UCSD-AML1 (cell line): ENCODE data around the gene NFASC.

Source experiments
- DNase-seq: peaks from one replicate; lab custom pipeline; 2025; ENCODE audit not compliant: unreplicated experiment; lab: John Stamatoyannopoulos, UW

The NFASC gene

DNA sequence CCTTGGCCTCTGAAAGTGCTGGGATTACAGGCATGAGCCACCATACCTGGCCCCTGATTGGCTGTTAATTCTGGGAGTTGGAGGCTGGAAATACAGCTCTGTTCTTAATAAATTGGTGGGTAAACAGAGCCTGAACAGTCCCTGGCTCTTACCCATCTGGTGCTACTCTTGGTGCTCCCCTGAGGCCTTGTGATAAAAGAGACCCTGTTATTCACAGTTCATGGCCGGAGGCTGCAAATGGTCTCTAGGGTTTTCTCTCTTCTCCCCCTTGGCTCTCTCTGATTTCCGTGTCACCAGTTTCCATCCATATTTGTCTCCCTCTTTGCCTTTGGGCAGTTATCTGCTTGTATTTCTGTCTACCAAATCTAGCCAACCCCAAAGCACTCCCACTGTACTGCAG, 17.2 kb downstream of the NFASC start:
- DNase-seq, result no peak

- DNase-seq, result no peak
Measured at GRCh38 chr1:204888294-204888693, 17.6 kb downstream of the NFASC start.

GRCh38 chr1:204889681-204890383, 19.2 kb downstream of the NFASC start:
- DNase-seq, result no peak

DNA sequence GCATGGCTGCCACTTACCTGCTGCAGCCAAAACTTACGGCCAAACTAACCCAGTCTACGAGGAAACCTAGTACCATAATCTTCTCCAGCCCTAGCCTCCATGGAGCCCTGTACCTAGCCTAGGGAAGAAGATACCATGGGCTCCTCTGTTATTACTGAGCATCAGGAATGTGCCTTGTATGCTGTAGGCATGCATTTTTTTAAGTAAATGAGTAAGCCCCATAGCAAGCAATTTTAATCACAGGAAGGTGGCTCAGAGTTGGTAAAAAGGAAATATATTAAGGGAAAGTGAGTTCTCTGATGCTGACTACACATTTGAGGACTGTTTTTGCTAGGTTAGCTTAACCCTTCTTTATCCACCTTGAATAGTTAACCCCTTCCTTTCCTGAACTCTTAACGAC, 21.2 kb downstream of the NFASC start:
- no peak for DNase-seq

GRCh38 chr1:204894031-204894430, 23.4 kb downstream of the NFASC start:
- no peak for DNase-seq

DNA sequence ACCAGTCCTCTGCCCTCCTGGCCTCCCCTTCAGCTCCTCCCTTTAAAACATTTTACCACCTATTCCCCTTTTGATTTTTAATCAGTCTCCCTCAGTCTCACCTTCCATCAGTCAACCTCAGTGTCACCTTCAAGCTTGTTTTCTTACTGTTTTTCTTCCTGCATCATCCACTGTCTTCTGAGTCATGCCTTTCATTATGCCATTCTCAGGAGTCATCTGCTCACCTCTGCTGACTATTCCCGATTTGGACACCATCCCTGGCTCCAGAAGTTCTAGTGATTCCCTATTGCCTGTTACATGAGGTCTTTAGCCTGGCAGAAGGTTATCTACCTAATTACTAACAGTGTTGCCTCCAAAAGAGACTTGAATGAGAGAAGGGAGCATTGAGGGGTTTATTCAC, 23.9 kb downstream of the NFASC start:
- DNase-seq, result no peak

- no peak for DNase-seq
Measured at GRCh38 chr1:204896023-204896422, 25.4 kb downstream of the NFASC start.

DNA sequence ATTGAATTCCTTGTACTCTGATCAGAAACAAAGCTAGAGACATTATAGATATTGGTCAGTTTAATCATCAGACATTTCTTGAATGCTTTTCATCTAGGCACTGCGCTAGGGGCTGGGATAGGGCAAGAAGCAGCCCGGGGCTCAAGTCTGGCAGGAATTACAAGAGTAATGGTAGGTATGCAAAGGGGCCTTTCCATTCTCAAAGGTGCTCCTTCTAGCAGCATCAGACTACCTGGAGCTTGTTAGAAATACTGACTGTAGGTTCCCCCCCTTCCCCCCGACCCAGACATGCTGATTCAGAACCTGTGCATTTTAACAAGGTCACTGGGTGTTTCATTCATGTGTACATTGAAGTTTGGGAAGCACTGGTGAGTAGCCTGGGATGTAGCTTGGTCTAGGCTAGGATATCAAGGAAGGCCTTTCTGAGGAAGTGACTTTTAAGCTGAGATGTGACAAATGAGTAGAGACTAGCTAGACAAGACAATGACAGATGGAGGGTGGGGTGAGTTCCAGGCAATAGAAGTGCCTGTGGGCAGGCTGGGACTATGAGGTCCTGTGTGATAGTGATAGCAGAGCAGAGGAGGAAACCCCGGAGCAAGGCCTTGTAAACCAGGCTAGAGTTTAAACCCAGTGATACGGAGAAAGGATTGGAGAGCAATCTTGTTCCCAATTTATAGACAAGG, 26.3 kb downstream of the NFASC start:
- DNase-seq, result no peak

GRCh38 chr1:204900721-204901120, 30.1 kb downstream of the NFASC start:
- no peak for DNase-seq

DNA sequence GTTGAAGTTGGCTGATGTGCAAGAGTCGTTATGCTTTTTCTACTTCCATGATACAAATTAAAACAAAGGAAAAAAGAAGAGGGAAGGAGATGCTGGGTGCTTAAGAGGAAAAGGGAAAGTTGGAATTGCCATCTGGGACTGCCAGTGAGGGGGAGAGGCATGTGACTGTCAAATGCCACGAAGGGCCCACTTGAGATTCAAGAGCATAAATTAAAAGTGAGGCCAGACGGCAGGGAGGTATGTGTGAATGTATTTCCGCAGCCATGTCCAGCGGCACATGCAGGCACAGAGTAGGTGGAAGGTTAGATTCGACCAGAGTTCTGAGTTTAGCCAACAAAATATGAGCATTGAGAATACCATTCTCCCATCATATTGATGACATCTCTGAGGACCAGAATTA, 32.0 kb downstream of the NFASC start:
- no peak for DNase-seq

DNA sequence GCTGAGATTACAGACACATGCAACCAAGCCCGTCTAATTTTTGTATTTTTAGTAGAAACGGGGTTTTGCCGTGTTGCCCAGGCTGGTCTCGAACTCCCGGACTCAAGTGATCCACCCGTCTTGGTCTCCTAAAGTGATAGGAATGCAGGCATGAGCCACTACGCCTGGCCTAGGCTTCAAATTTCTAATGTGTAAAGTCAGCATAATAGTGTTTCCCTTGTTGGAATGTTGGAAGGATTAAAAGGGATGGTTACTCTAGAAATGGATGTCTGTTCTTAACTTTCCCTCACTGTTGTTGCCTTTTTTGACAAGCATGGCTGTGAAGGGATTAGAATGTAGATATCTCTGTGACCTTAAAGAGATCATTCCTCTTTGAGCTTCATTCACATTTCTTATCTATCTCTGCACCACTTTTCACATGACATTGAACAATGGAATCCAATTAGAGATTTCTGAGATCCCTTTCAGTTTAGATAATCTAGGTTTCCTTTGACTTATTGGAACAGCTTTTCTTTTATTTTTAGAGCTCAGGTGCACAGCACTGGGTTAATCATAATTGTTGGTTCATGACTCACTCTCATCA, 33.7 kb downstream of the NFASC start:
- no peak for DNase-seq

DNA sequence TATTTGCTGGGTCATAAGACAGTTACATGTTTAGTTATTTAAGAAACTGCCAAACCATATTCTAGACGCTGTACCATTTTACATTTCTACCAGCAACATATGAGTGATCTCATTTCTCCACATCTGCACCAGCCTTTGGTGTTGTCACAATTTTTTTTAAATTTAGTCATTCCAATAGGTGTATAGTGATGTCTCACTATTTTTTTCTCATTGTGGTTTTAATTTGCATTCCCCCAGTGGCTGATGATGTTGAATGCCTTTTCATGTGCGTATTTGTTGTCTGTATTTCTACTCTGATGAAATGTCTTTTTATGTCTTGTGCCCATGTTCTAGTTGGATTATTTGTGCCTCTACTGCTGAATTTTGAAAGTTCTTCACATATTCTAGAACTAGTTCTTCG, 38.4 kb downstream of the NFASC start:
- no peak for DNase-seq

- DNase-seq, result no peak
Measured at GRCh38 chr1:204915861-204916495, 45.3 kb downstream of the NFASC start.

- no peak for DNase-seq
Measured at GRCh38 chr1:204917802-204918201, 47.1 kb downstream of the NFASC start.

DNA sequence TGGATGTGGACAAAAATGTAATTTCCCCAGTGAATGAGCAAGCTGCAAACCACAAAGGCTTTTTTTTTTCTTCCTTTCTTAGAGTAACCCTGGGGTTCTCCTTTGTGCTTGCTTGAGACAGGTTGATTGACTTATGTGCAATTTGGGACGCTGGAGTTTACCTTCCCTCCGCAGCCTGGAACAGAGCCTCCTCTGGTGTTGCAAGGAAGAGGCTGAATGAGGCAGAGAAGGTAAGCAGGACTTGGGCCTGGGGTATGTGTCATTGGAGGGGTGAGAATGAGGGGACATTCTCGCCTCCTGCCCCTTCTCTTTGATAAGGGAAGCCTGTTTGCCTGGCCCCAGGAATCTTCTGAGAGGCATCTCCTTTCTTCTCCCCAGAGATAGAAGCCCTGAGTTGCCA, 49.8 kb downstream of the NFASC start:
- DNase-seq, result no peak

- no peak for DNase-seq
Measured at GRCh38 chr1:204920967-204921366, 50.3 kb downstream of the NFASC start.

- no peak for DNase-seq
Measured at GRCh38 chr1:204921855-204922516, 51.3 kb downstream of the NFASC start.

DNA sequence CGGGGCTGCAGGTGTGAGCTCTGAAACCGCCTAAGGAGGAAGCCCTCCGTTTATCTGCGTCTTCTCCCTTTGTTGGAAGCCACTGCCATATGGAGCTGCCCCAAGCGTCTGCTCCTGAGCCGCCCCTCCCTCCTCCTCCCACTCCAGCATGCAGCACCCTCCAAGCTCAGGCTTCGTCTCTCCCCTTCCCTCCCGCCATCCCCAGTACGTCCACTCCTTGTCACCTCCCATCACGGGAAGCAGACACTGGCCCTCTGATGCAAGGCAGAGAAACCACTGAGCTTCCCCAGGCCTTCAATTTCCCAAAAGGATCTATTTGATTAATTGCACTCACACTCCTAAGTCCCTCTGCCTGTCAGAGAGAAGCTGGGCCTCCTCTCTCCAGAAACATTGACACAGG, 52.5 kb downstream of the NFASC start:
- no peak for DNase-seq

DNA sequence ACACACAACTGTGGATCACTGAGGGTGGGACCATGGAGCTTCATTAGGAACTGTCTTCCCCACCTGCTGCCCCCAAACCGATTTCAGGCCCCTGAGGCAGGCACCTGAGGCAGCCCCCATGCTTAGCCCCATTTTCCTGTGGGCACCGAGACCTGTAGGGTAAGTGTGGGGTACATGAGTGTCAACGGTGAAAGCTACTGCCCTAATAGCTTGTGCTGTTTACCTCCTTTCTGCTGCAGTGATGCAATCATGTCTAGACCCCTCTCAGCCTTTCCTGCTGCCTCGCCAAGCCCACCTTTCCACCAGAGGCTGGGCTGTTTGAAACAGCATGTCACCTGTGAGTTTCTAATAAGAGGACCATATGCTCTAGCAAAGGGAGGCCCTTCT, 53.0 kb downstream of the NFASC start:
- no peak for DNase-seq

DNA sequence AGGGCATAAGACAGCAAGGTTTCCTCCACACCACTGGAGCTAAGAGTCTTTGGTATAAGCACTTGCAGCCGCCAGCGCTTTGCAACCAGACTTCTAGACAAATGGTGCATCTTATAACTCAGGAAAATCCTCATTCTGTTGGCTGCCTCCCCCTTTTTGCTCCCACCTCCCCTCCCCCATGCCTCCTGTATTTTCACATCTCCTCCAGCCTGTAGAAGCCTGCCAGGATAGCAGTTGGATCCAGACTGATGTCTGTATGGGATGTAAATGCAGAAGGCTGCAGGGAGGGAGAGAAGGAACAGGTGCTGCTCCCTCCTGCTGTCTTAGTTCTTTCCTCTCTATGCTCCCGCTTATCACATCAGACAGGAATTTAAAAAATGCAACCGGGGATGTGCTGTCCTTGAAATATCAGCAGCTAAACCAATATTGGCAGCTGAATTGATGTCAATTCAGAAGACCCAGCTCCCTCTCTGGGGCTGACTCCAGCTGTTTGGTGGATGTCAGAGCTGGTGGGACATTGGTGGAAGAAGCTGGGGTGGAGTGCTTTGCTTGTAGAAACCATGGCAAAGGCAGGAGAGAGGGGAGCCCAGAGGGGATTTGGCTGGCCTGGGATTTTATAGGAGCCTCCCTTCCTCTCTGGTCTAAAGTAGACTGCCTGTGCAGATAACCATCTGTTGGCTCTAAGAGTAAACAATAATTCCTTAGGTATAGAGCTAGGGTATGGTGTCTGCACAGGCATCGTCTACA, 53.5 kb downstream of the NFASC start:
- DNase-seq, result no peak

GRCh38 chr1:204925701-204926100, 55.0 kb downstream of the NFASC start:
- no peak for DNase-seq
